D721Med (cell line): Measurements from ENCODE around the gene PRKN.

Experiments
- DNase-seq: peaks from one replicate; pipeline ENCODE4 v3.0.0; 2011; ENCODE audit warnings: low spot score; ENCODE audit not compliant: insufficient read length
- FAIRE-seq: peaks from 2 replicates; lab custom pipeline; 2011; peaks lifted over from hg19 to GRCh38; lab: Jason Lieb, UNC
- CTCF ChIP-seq: IDR thresholded peaks from 2 replicates; pipeline ENCODE4 v1.5.1; 2012; ENCODE audit warnings: mild to moderate bottlenecking, control low read depth; ENCODE audit not compliant: insufficient read depth; ENCODE audit errors: missing control alignments

The PRKN gene

GRCh38 chr6:162151021-162151665 lies 576.4 kb downstream of the PRKN start:
- TF ChIP-seq CTCF = no peak
- FAIRE-seq = no peak
- no peak for DNase-seq

GRCh38 chr6:162150295-162150694 lies 577.3 kb downstream of the PRKN start:
- no peak for TF ChIP-seq CTCF
- FAIRE-seq (no peak), DNase-seq (no peak)

- DNase-seq (no peak), FAIRE-seq (no peak)
- TF ChIP-seq CTCF = no peak
Measured at GRCh38 chr6:162149786-162150185, 577.8 kb downstream of the PRKN start.

GRCh38 chr6:162147805-162148204 lies 579.8 kb downstream of the PRKN start:
- TF ChIP-seq CTCF = no peak
- no peak for DNase-seq
- FAIRE-seq = no peak

GRCh38 chr6:162147281-162147680 lies 580.3 kb downstream of the PRKN start:
- FAIRE-seq = no peak
- no peak for TF ChIP-seq CTCF
- no peak for DNase-seq

GRCh38 chr6:162140251-162140852 lies 587.2 kb downstream of the PRKN start:
- FAIRE-seq (no peak), DNase-seq (no peak)
- TF ChIP-seq CTCF = no peak

GRCh38 chr6:162125659-162126058 lies 601.9 kb downstream of the PRKN start:
- no peak for FAIRE-seq
- TF ChIP-seq CTCF = no peak
- DNase-seq = no peak
